ENCODE results near the gene PHF21A.

- TF ChIP-seq CTCF (IDR thresholded peaks at IDR 0.05) (no peak), POLR2A (IDR thresholded peaks at IDR 0.05) (no peak)
Measured at GRCh38 chr11:45947885-45948284, 173.4 kb downstream of the PHF21A start.

Data from gastroesophageal sphincter (tissue), 3 donors.